ENCODE results near the gene LTBP1. TPM values are rescaled to one million over a fixed set of nuclear protein-coding genes. Genes with fewer than 3 reads are reported as not detected.

LTBP1 gene
- total RNA-seq, 2 experiments from 2014 or later = 0.18 TPM; not detected in 1

- intact Hi-C loops (cut with micrococcal nuclease) = no loop called here
- no peak for ATAC-seq
- peaks cover 28% of the 10 kb centered on the region for H3K27me3 Mint-ChIP-seq
- no peaks in the 10 kb centered on the region for H3K36me3 Mint-ChIP-seq (ENCODE audit: low read depth)
- H3K9me3 Mint-ChIP-seq = peaks cover 1% of the 10 kb centered on the region
- no peak for DNase-seq
- TF ChIP-seq CTCF (IDR thresholded peaks at IDR 0.05) = no peak
- ChIA-PET POLR2A (no interaction called here), CTCF (no interaction called here)
- no peak overlapping the region for H3K4me3 Mint-ChIP-seq
- no peak overlapping the region for H3K27ac Mint-ChIP-seq
- no peaks in the 10 kb centered on the region for H3K4me1 Mint-ChIP-seq (ENCODE audit: low read depth)
These were observed 78.0 kb downstream of the LTBP1 start for GRCh38 chr2:33024758-33025157.

GRCh38 chr2:33029459-33029858, 82.7 kb downstream of the LTBP1 start:
- POLR2A ChIA-PET = no interaction called here
- peaks cover 3% of the 10 kb centered on the region for H3K27me3 Mint-ChIP-seq
- ATAC-seq (no peak), DNase-seq (no peak)
- no peak overlapping the region for H3K27ac Mint-ChIP-seq
- peaks cover under 1% of the 10 kb centered on the region for H3K9me3 Mint-ChIP-seq
- CTCF ChIA-PET = no interaction called here
- intact Hi-C loops (cut with micrococcal nuclease) = no loop called here
- TF ChIP-seq CTCF (IDR thresholded peaks at IDR 0.05) = no peak
- no peaks in the 10 kb centered on the region for H3K36me3 Mint-ChIP-seq (ENCODE audit: low read depth)
- no peaks in the 10 kb centered on the region for H3K4me1 Mint-ChIP-seq (ENCODE audit: low read depth)
- H3K4me3 Mint-ChIP-seq = no peak overlapping the region

- Mint-ChIP-seq H3K4me1 (ENCODE audit: low read depth) (no peaks in the 10 kb centered on the region), H3K9me3 (no peaks in the 10 kb centered on the region), H3K4me3 (no peak overlapping the region), H3K36me3 (ENCODE audit: low read depth) (no peaks in the 10 kb centered on the region), H3K27me3 (peaks cover 2% of the 10 kb centered on the region), H3K27ac (no peak overlapping the region)
- no peak for DNase-seq
- intact Hi-C loops (cut with micrococcal nuclease) = no loop called here
- no peak for TF ChIP-seq CTCF (IDR thresholded peaks at IDR 0.05)
- ATAC-seq = no peak
- ChIA-PET POLR2A (interaction anchor here (1.3 kb wide), 1 partner anchor 13 kb away, joined by 3 read pairs; no protein-coding TSS in a partner anchor), CTCF (no interaction called here)
These were observed 83.2 kb downstream of the LTBP1 start for GRCh38 chr2:33029926-33030325.

- no peaks in the 10 kb centered on the region for H3K36me3 Mint-ChIP-seq (ENCODE audit: low read depth)
- DNase-seq (no peak), ATAC-seq (no peak)
- ChIA-PET CTCF (no interaction called here), POLR2A (interaction anchor here (0.6 to 1.3 kb wide), 2 partner anchors 13 to 359 kb away, joined by 3 read pairs; no protein-coding TSS in a partner anchor)
- no peak overlapping the region for H3K27ac Mint-ChIP-seq
- intact Hi-C loops (cut with micrococcal nuclease) = no loop called here
- no peaks in the 10 kb centered on the region for H3K9me3 Mint-ChIP-seq
- H3K4me1 Mint-ChIP-seq (ENCODE audit: low read depth) = no peaks in the 10 kb centered on the region
- peaks cover 2% of the 10 kb centered on the region for H3K27me3 Mint-ChIP-seq
- TF ChIP-seq CTCF (IDR thresholded peaks at IDR 0.05) = no peak
- no peak overlapping the region for H3K4me3 Mint-ChIP-seq
These were observed 83.6 kb downstream of the LTBP1 start for GRCh38 chr2:33030326-33030725.

GRCh38 chr2:33032245-33032644, 85.5 kb downstream of the LTBP1 start:
- Mint-ChIP-seq H3K9me3 (no peaks in the 10 kb centered on the region), H3K4me1 (ENCODE audit: low read depth) (no peaks in the 10 kb centered on the region), H3K36me3 (ENCODE audit: low read depth) (no peaks in the 10 kb centered on the region), H3K4me3 (no peak overlapping the region), H3K27ac (no peak overlapping the region), H3K27me3 (peaks cover 2% of the 10 kb centered on the region)
- ATAC-seq = no peak
- no peak for TF ChIP-seq CTCF (IDR thresholded peaks at IDR 0.05)
- POLR2A ChIA-PET = no interaction called here
- no peak for DNase-seq
- intact Hi-C loops (cut with micrococcal nuclease) = no loop called here
- CTCF ChIA-PET = interaction anchor here (1.2 kb wide), 1 partner anchor 14 kb away, joined by 3 read pairs; no protein-coding TSS in a partner anchor
